Measurements from ENCODE around the gene BTBD19. TPM values are rescaled to one million over a fixed set of nuclear protein-coding genes. Genes with fewer than 3 reads are reported as not detected.

BTBD19 gene
- total RNA-seq, 1 donor from 2014 or later = 43.7 TPM

- Mint-ChIP-seq H3K4me1 (no peaks in the 10 kb centered on the region), H3K4me3 (no peak overlapping the region), H3K9me3 (no peaks in the 10 kb centered on the region), H3K27ac (no peak overlapping the region), H3K36me3 (peaks cover 33% of the 10 kb centered on the region), H3K27me3 (ENCODE audit: low read depth) (no peaks in the 10 kb centered on the region)
- TF ChIP-seq, protein P1, sequence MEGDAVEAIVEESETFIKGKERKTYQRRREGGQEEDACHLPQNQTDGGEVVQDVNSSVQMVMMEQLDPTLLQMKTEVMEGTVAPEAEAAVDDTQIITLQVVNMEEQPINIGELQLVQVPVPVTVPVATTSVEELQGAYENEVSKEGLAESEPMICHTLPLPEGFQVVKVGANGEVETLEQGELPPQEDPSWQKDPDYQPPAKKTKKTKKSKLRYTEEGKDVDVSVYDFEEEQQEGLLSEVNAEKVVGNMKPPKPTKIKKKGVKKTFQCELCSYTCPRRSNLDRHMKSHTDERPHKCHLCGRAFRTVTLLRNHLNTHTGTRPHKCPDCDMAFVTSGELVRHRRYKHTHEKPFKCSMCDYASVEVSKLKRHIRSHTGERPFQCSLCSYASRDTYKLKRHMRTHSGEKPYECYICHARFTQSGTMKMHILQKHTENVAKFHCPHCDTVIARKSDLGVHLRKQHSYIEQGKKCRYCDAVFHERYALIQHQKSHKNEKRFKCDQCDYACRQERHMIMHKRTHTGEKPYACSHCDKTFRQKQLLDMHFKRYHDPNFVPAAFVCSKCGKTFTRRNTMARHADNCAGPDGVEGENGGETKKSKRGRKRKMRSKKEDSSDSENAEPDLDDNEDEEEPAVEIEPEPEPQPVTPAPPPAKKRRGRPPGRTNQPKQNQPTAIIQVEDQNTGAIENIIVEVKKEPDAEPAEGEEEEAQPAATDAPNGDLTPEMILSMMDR (IDR thresholded peaks at IDR 0.05; ENCODE audit: unreplicated experiment) = no peak
- no peak for DNase-seq (ENCODE audit: low spot score in 2 of 2, unreplicated experiment in 2 of 2)
Measured at GRCh38 chr1:44854970-44855369, 46.6 kb downstream of the BTBD19 start.

DNA sequence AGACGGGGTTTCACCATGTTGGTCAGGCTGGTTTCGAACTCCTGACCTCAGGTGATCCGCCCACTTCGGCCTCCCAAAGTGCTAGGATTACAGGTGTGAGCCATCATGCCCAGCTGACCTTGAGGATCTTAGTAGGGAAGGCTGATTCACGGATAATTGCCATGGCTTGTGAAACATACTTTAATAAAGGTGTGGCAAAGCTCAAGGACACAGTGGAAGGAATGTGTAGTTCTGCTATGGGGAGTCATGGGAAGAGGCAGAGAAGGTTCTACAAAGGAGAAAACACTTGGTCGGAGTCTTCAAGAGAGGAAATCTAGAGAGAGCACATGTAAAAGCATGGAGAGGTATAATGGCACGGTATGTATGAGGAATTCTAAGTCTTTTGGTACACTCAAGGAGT, 47.4 kb downstream of the BTBD19 start:
- no peaks in the 10 kb centered on the region for H3K4me1 Mint-ChIP-seq
- DNase-seq (ENCODE audit: low spot score in 2 of 2, unreplicated experiment in 2 of 2) = no peak
- TF ChIP-seq, protein P1 (IDR thresholded peaks at IDR 0.05; ENCODE audit: unreplicated experiment) = no peak
- H3K9me3 Mint-ChIP-seq = no peaks in the 10 kb centered on the region
- no peak overlapping the region for H3K4me3 Mint-ChIP-seq
- H3K36me3 Mint-ChIP-seq = peaks cover 30% of the 10 kb centered on the region
- no peak overlapping the region for H3K27ac Mint-ChIP-seq
- H3K27me3 Mint-ChIP-seq (ENCODE audit: low read depth) = no peaks in the 10 kb centered on the region

DNA sequence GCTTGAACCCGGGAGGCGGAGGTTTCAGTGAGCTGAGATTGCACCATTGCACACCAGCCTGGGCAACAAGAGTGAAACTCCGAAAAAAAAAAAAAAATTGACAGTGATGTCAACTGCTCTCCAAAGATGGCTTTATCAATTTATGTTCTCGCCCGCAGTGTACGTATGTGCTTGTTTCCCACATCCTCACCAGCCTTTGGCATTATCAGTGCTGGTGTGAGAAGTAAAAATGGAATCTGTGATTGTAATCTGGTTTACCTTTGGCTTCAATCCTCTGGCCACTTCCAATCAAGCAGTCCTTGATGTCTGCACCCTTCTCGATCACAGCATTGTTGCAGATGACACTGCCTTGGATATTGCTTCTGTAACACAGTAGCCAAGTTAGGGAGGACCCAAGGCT, 49.1 kb downstream of the BTBD19 start:
- H3K4me3 Mint-ChIP-seq = no peak overlapping the region
- peaks cover 29% of the 10 kb centered on the region for H3K36me3 Mint-ChIP-seq
- TF ChIP-seq, protein P1 (IDR thresholded peaks at IDR 0.05; ENCODE audit: unreplicated experiment) = no peak
- H3K27me3 Mint-ChIP-seq (ENCODE audit: low read depth) = no peaks in the 10 kb centered on the region
- no peaks in the 10 kb centered on the region for H3K9me3 Mint-ChIP-seq
- no peak for DNase-seq (ENCODE audit: low spot score in 2 of 2, unreplicated experiment in 2 of 2)
- no peak overlapping the region for H3K27ac Mint-ChIP-seq
- H3K4me1 Mint-ChIP-seq = no peaks in the 10 kb centered on the region

DNA sequence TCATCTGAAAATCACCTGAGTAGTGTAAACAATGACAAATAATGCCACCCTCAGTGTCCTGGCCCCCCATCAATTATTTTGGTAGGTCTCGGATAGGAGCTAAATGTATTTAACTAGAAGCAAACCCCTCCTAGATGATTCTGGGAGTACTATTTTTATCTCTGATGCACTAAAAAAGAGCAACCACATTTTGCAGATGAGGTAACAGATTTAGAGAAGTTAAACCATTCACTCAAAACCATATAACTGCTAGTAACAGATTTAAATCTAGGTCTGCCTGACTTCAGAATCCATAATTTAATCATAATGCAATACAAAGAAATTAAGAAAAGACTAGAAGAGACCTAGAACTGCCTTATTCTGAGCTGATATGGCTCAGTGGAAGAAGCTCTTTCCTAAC, 52.0 kb downstream of the BTBD19 start:
- H3K27me3 Mint-ChIP-seq (ENCODE audit: low read depth) = no peaks in the 10 kb centered on the region
- no peak overlapping the region for H3K4me3 Mint-ChIP-seq
- H3K36me3 Mint-ChIP-seq = peaks cover 26% of the 10 kb centered on the region
- no peaks in the 10 kb centered on the region for H3K9me3 Mint-ChIP-seq
- no peak overlapping the region for H3K27ac Mint-ChIP-seq
- H3K4me1 Mint-ChIP-seq = no peaks in the 10 kb centered on the region
- DNase-seq (ENCODE audit: low spot score in 2 of 2, unreplicated experiment in 2 of 2) = no peak
- TF ChIP-seq, protein P1 (IDR thresholded peaks at IDR 0.05; ENCODE audit: unreplicated experiment) = no peak

GRCh38 chr1:44860891-44861425, 52.6 kb downstream of the BTBD19 start:
- Mint-ChIP-seq H3K9me3 (no peaks in the 10 kb centered on the region), H3K36me3 (peaks cover 23% of the 10 kb centered on the region), H3K27ac (no peak overlapping the region), H3K4me1 (no peaks in the 10 kb centered on the region), H3K27me3 (ENCODE audit: low read depth) (no peaks in the 10 kb centered on the region), H3K4me3 (no peak overlapping the region)
- no peak for DNase-seq (ENCODE audit: low spot score in 2 of 2, unreplicated experiment in 2 of 2)
- TF ChIP-seq, protein P1 (IDR thresholded peaks at IDR 0.05; ENCODE audit: unreplicated experiment) = no peak

Data from mesothelial cell of epicardium (in vitro differentiated cells).